CD4-positive, alpha-beta T cell treated with Interleukin-17A for 4 hours (primary cell): ENCODE results near the gene DDAH1.

ENCODE experiments used
- DNase-seq: peaks from one replicate; pipeline ENCODE4 v3.0.0-alpha.2; 2020; ENCODE audit warnings: mixed read lengths

Gene DDAH1

GRCh38 chr1:85386068-85386722 lies 78.8 kb downstream of the DDAH1 start:
- no peak for DNase-seq

DNA sequence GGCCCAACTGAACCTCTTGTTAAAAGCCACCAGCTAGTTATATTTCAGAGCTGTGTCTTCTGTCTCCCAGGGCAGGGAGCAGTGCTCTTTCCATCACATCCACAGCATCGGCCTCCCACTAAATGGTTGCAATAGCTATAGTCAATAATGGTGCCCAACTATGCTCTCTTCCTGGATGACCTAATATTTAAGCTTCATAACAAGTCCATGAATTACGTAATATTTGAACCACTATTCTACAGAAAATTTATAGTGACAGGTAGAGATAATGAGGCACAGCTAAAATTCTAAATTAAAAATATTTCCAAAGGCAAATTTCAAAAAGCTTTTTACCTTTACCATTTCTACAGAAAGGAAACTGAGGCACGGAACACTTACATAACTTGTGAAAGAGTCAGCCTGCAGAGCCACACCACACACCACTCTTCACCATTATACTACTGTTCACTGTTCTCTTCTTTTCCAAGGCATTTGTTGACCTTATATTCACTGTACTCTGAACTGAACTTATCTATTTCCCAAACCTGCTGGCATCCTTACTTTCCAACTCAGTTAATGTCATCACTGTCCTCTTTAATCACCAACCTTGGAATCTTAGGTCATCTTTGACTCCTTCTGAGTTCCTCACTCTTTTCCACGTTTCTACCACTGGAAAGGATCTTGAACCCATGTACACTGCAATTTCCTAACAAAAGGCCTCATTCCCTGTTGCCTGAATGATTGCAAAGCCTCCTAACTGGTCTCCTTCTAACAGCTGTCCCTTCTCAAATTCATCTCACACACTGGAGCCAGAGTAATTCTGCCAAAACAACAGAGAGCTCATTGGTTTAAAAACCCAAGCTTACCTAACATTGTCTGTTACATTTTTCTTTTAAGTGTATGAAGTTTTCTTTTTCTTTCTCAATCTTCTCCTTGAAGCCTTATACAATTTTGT lies 85.5 kb downstream of the DDAH1 start:
- DNase-seq: no peak

DNA sequence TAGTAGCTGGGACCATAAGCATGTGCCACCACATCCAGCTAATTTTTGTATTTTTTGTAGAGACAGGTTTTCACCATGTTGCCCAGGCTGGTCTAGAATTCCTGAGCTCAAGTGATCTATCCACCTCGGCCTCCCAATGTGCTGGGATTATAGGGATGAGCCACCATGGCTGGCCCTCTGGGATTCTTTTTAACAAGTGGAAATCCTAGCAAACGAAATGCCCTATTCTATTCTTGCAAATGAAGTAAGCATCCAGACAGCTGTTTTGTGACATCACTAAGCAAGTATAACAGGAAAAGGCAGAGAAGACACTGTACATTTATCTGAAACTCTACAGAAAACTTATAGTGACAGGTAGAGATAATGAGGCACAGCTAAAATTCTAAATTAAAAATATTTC lies 86.4 kb downstream of the DDAH1 start:
- no peak for DNase-seq

DNA sequence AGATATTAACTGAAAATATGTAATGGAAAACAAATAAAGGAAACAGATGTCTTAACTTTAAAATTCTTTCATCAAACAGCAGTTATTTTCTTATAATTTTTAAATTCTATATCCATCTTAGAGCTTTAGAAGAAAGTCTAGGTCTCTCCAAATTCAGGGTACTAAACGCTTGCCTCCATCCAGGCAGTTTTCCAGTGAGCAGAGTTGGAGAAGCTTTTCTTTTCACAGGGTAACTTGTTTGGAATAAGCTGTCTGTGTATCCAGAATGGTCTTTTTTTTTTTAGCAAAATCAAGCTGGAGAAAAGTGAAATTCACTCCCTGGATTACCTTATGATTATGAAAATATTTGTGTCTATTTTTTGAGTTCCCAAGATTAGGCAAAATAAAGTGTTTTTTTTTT lies 88.6 kb downstream of the DDAH1 start:
- DNase-seq: no peak

DNA sequence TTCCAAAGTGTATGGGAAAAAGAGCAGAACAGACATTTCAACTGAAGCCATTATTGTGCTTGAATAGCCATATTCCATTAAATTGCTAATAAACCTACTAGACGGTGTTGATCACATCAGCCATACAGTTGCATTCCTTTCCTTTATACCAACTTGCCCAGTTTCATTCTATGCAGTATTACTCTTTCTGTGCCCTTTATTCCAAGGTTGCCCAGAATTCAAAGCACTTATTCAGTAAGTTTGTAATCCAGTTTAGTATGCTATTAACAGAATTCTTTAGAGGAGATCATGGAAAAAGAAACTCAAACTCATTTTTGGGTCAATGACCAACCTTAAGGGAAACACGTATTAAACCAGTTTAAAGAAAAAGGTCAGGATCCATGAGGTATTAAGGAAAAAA lies 89.5 kb downstream of the DDAH1 start:
- DNase-seq: no peak

DNA sequence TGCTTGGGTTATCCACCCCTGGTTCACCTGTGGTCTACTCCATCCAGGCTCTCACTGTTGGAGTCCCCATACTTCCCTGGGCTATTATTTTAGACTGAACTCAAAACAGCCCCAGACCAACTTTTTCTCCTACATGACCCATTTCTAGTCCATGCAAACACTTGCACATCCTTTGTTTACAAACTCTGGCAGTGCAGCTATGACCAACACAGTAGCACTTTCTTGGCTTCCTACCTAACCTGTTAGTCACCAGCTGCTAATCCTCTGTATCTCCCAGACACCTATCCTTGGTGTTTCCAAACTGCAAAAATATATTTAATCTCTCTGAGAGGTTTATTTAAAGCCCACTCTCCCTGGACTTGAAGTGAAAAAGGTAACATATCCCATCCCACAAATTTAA lies 90.8 kb downstream of the DDAH1 start:
- DNase-seq: no peak

GRCh38 chr1:85373378-85373708 lies 91.6 kb downstream of the DDAH1 start:
- no peak for DNase-seq

GRCh38 chr1:85372683-85373377 lies 92.1 kb downstream of the DDAH1 start:
- no peak for DNase-seq

- DNase-seq: no peak
Measured at GRCh38 chr1:85371021-85371420, 93.9 kb downstream of the DDAH1 start.

DNA sequence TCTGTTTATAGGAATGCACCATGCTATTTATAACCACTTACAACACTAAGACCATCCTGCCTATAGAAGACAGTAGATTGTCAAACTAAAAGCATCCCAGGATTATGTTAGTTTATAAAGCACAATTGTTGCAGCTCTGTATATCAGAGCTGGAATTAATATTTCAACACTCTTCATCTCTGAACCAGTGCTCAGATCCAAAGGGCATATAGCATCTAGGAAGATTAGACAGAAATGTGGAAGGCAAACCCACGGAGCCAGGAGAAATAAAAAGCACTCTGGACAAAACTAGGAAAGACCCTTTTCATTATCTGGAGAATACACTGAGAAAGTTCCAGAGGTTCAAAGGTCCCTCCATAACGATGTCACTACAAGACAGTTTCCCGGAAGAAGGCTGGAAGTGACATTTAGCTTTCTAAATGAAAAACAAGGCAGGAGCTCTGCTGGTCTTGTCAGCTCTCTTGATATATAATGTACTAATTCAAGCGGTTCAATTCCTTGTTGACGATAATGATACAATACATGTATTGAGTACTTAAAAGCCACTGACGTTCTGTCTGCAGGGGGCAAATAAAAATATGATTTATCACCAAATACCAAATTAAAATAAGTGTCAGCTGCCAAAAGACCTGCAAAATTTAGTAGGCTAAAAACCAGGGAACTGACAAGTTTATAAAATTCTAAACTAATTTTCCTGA lies 96.7 kb downstream of the DDAH1 start:
- DNase-seq: no peak

DNA sequence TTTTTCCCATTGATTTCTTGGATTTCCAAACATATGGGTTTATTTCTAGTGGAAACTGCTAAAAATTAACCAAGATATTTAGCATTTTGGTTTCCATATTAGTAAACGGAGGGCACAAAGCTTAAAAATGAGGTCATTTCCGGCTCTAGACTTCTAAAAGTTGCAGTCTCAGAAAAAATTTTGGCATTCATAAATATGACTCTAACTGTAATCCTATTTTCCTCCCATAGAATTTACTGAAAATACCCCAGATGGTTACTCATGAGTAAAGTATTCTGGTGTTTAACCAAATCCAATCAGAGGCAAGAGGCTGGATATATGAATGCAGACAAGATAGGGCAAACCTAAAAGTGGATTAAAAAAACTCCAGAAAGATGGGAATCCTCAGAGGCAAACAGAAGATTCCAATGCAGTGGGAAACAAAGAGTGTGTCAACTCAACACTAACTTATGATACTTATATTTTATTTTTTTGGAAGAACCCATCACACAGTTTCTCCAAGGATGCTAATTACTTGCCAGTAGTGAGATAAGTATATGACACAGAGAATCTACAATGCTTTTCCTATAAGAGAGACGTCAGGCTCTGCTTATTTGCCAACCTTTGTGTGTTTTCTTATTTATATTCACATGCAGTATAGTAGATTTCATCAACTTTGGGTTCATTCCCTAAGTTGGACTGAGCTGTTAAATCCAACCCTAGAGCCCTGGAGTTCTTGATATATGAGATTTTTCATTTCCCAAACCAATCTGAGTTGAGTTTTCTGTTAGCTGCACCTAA lies 98.4 kb downstream of the DDAH1 start:
- no peak for DNase-seq

DNA sequence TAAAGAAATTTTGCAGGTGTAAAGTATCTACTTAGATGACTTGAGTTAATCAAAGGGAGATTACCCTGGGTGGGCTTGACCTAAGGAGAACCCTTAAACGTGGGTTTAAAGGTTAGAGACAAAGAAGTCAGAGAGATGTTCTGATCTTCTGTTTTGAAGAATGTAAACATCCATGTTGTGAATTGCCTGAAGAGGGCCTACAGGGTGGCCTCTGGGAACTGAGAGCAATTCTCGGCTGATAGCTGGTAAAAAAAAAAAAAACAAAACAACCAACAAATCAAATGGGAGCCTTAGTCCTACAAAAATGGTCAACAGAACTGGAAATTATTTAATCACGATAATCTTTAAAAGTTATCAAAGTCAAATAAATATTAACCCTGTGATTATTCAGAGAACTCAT lies 99.1 kb downstream of the DDAH1 start:
- no peak for DNase-seq

DNA sequence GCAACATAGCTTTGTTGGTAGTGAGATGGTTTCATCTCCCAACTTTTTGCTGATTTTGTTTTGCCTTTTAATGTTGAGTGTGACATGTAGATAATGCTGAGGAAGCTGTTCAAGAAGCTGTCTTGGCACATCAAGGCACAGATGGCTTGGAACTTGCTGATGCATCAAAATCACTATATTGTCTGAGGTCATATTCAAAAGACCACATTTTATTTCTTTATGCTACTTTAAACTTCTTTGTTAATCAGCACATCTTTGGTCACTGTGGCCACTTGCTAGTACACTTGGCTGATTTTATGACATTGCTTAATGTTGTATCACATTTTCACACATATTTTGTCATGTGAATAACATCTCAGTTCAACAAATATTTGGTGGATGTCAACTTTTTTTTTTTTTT lies 101.4 kb downstream of the DDAH1 start:
- no peak for DNase-seq

- DNase-seq: no peak
Measured at GRCh38 chr1:85363092-85363491, 101.9 kb downstream of the DDAH1 start.

GRCh38 chr1:85361606-85362296 lies 103.2 kb downstream of the DDAH1 start:
- no peak for DNase-seq

GRCh38 chr1:85360730-85361493 lies 104.0 kb downstream of the DDAH1 start:
- DNase-seq: no peak

DNA sequence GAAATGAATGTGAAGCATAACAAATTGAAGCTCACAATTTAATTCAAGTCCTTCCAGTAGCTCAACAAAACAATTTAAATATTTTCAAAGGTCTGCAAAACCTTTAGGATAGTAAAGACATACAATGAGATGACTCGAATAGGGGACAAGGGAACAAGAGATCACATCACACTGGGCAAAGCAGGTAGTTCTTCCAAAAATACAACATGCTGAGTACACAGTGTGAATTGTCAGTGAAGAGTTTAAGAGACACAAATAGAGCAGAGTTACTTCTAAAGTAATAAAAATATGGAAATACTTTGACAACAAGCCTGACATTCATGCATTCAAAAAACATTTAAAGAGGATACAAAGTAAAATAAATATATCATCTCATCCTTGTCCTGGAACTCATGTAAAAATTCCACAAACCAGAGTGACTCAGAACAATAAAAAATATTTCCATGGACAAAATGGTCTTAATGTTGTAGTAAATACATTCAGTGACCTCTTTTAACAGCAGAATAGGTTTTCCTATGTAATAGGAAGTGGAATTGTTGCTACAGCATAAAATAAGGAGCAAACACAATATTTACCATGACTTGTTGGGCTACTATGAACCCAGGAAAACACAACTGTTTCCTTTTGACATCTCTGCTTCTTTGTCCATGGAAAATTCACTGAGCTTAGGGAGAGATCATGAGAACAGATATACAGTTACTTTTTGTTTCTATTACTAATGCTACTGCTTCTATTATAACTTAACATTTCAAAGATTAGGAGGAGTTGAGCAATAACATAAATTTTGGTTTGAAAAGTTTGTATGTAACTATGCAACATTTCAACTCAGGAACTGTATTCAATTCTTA lies 104.9 kb downstream of the DDAH1 start:
- no peak for DNase-seq

DNA sequence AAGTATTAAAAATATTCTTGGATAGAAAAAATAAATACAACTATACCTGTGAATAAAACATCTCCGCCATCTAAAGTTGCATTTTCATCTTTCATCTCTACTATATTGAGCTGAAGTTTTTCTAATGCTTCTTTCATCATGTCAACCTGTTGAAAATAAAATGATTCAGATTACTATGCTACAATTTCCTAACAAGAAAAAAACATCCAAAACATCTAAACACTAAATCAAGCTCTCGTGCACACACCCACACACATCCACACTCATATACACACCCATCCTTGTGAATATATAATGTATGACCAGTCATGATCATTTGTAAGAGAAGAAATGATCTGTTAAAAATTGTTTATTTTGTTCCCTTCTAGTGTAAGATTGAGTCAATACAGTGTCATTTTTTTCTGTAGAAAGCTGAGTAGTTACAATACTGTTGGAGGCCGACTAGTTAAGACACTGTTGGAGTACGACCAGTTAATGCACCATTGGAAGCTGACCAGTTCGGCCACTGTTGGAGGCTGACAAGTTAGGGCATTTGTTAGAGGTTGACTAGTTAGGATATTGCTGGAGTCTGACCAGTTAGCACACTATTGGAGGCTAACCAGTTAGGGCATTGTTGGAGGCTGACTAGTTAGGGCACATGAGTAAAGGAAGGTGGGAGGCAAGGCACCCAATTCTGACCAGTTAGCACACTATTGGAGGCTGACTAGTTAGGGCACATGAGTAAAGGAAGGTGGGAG lies 106.1 kb downstream of the DDAH1 start:
- no peak for DNase-seq

- DNase-seq: no peak
Measured at GRCh38 chr1:85357817-85358216, 107.1 kb downstream of the DDAH1 start.
